Endothelial cell of umbilical vein (primary cell): ENCODE results near the gene JPT2. TPM values are rescaled to one million over a fixed set of nuclear protein-coding genes. Genes with fewer than 3 reads are reported as not detected.

ENCODE experiments used
- BruUV-seq: library from RNA; stranded (reverse); fragments of 400-500 nt; replicated peaks from 2 replicates; lab custom pipeline; 2021; lab: Mats Ljungman, UMichigan
- CTCF ChIA-PET: fragments of 300-600, 350-600 bp; sonication (Branson Sonifier 250); formaldehyde crosslinking; loops from one replicate; lab custom pipeline; 2021; ENCODE audit warnings: antibody characterized with exemption, inconsistent platforms; lab: Charles Lee
- POLR2A ChIA-PET: fragments of 300-600, 350-600 bp; sonication (Branson Sonifier 250); formaldehyde crosslinking; loops from one replicate; lab custom pipeline; 2021; ENCODE audit warnings: antibody characterized with exemption, inconsistent platforms; lab: Charles Lee
- DNase-seq: peaks from one replicate; pipeline ENCODE4 v3.0.0-alpha.2; 2011; ENCODE audit warnings: low read depth, low spot score
- FAIRE-seq: peaks from 2 replicates; lab custom pipeline; 2011; peaks lifted over from hg19 to GRCh38; lab: Jason Lieb, UNC
- H2AFZ ChIP-seq: 2 replicates; pipeline ENCODE4 v1.6.0; 2012; ENCODE audit warnings: low read depth, low read length, control low read depth, inconsistent platforms
- H3K27ac ChIP-seq: 2 replicates; pipeline ENCODE4 v1.5.1; 2011; ENCODE audit warnings: low read depth, mild to moderate bottlenecking, control low read depth, low read length, moderate library complexity; ENCODE audit not compliant: insufficient read depth
- H3K27me3 ChIP-seq, 2 experiments: 2 replicates each; pipeline versions ENCODE4 v1.6.0 to v1.6.1; 2011; ENCODE audit warnings: low read length in 2 of 2, mixed read lengths in 1 of 2; ENCODE audit not compliant: control insufficient read depth in 2 of 2, insufficient read depth in 2 of 2
- H3K36me3 ChIP-seq, 2 experiments: 2 replicates in 1 of 2; 3 replicates in 1 of 2; pipeline ENCODE4 v1.5.1; 2011; ENCODE audit warnings: low read length in 2 of 2, mild to moderate bottlenecking in 1 of 2, moderate library complexity in 1 of 2; ENCODE audit not compliant: control insufficient read depth in 2 of 2, insufficient read depth in 2 of 2; ENCODE audit errors: extremely low read depth in 1 of 2
- H3K4me1 ChIP-seq: 3 replicates; pipeline ENCODE4 v1.5.1; 2011; ENCODE audit warnings: mild to moderate bottlenecking, low read length; ENCODE audit not compliant: control insufficient read depth, insufficient read depth; ENCODE audit errors: extremely low read depth
- H3K4me2 ChIP-seq: 2 replicates; pipeline ENCODE4 v1.6.1; 2011; ENCODE audit warnings: low read length, control low read depth, mixed read lengths; ENCODE audit not compliant: insufficient read depth
- H3K4me3 ChIP-seq, 3 experiments: fragments of 200-600 bp in 1 of 3; sonication (generic), shearing (Covaris generic) in 1 of 3; replicated peaks in 1 of 3; 2 replicates each; pipeline ENCODE4 v1.5.1; 2011 to 2016; ENCODE audit warnings: control low read depth in 3 of 3, low read length in 3 of 3, mild to moderate bottlenecking in 2 of 3, inconsistent platforms in 1 of 3, low read depth in 1 of 3, moderate library complexity in 1 of 3; ENCODE audit not compliant: insufficient read depth in 1 of 3
- H3K79me2 ChIP-seq: 2 replicates; pipeline ENCODE4 v1.6.0; 2012; ENCODE audit warnings: low read length, inconsistent platforms; ENCODE audit not compliant: control insufficient read depth, insufficient read depth
- H3K9ac ChIP-seq: replicated peaks from 2 replicates; pipeline ENCODE3; 2011; ENCODE audit warnings: low read length, control low read depth; ENCODE audit not compliant: insufficient read depth; ENCODE audit errors: extremely low read depth
- H3K9me1 ChIP-seq: replicated peaks from 3 replicates; pipeline ENCODE4 v1.6.0; 2011; ENCODE audit warnings: mild to moderate bottlenecking, low read length; ENCODE audit not compliant: control insufficient read depth, insufficient read depth; ENCODE audit errors: extremely low read depth
- H3K9me3 ChIP-seq: replicated peaks from 2 replicates; pipeline ENCODE4 v1.5.1; 2012; ENCODE audit warnings: low read length, inconsistent platforms; ENCODE audit not compliant: control insufficient read depth, insufficient read depth
- H4K20me1 ChIP-seq: replicated peaks from 2 replicates; pipeline ENCODE3; 2011; ENCODE audit warnings: mild to moderate bottlenecking, low read length; ENCODE audit not compliant: control insufficient read depth, insufficient read depth; ENCODE audit errors: extremely low read depth
- EZH2 ChIP-seq: IDR thresholded peaks from 2 replicates; pipeline ENCODE4 v1.6.1; 2012; ENCODE audit warnings: borderline replicate concordance, low read depth, mild to moderate bottlenecking, moderate library complexity, low read length, inconsistent platforms; ENCODE audit not compliant: severe bottlenecking
- FOS ChIP-seq: IDR thresholded peaks from 2 replicates; pipeline ENCODE4 v1.6.1; 2011; ENCODE audit warnings: mild to moderate bottlenecking, low read length, moderate library complexity, borderline replicate concordance; ENCODE audit not compliant: insufficient read depth
- GATA2 ChIP-seq: IDR thresholded peaks from 2 replicates; pipeline ENCODE4 v1.7.0; 2011; ENCODE audit warnings: low read depth, mild to moderate bottlenecking, moderate library complexity, mixed read lengths, low read length; ENCODE audit not compliant: insufficient read length, insufficient read depth
- JUN ChIP-seq: IDR thresholded peaks from 2 replicates; pipeline ENCODE4 v1.6.1; 2011; ENCODE audit warnings: borderline replicate concordance, low read depth; ENCODE audit not compliant: insufficient read length, insufficient read depth
- MYC ChIP-seq: IDR thresholded peaks from one replicate; pipeline ENCODE4 v1.6.1; 2011; ENCODE audit warnings: mild to moderate bottlenecking, low read depth, low read length
- POLR2A ChIP-seq: IDR thresholded peaks from 2 replicates; pipeline ENCODE4 v1.6.1; 2012; ENCODE audit warnings: low read depth, mild to moderate bottlenecking, control low read depth, low read length
- POLR2AphosphoS5 ChIP-seq: IDR thresholded peaks from 2 replicates; pipeline ENCODE4 v1.6.1; 2012; ENCODE audit warnings: low read depth, mild to moderate bottlenecking, control low read depth, low read length, moderate library complexity; ENCODE audit not compliant: insufficient read depth
- dilution Hi-C: fragments of 300-500 bp; cut with MboI; formaldehyde crosslinking; loops from one replicate; pipeline ENCODE4 v1.15.0; 2019; ENCODE audit warnings: low sequenced_read_pairs; ENCODE audit not compliant: extremely low pct_ligation_motif_present
- intact Hi-C: fragments of 100-400 bp; cut with micrococcal nuclease; formaldehyde crosslinking; loops from one replicate; pipeline ENCODE4 v1.10.0; 2022
- polyA plus RNA-seq, 4 experiments: library from polyadenylated mRNA; depleted of rRNA in 3 of 4; stranded (reverse) in 3 of 4; unstranded in 1 of 4; fragments of >200 nt; gene quantifications; 2 replicates each; pipeline versions ENCODE4 v1.2.1 to v1.2.3, GENCODE V29; 2011 to 2012; ENCODE audit warnings: missing spikeins in 1 of 4
- total RNA-seq: library from RNA; stranded (reverse); gene quantifications from 2 replicates; pipeline ENCODE4 v1.2.3, GENCODE V29; 2021
- TF ChIP-seq, protein P1 (sequence below), 2 donors: IDR thresholded peaks; 1 replicate in 1 of 2; 2 replicates in 1 of 2; pipeline ENCODE4 v1.5.1; 2011; ENCODE audit warnings: low read length in 2 of 2, mild to moderate bottlenecking in 2 of 2, moderate library complexity in 2 of 2, control low read depth in 1 of 2, inconsistent platforms in 1 of 2, low read depth in 1 of 2; ENCODE audit not compliant: insufficient read depth in 1 of 2; ENCODE audit errors: extremely low read depth in 1 of 2

Gene JPT2
- total and polyA plus RNA-seq, 2 donors (not counting 3 experiments of a cell fraction or from before 2014, with no cell fraction given) = 35.8 to 93.3 TPM

DNA sequence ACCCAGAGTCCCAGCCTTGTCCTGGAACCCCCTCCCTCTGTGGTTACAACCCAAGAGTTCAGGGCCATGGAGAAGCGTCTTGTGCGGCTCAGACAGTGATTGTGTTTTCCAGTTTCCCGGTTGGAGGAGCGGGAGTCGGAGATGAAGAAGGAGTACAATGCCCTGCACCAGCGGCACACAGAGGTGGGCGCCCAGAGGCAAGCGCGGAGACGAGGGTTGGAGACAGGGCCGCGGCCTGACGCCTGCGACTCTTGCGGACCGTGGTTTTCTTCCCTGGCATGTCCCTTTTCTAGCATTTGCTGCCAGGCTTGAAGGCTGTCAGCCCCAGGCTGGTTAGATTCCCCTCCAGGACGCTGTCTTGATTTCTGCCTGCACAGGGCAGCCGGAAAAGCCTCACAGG lies 50.9 kb downstream of the JPT2 start:
- H3K9me3 ChIP-seq = no peaks in the 10 kb centered on the region
- peaks cover 4 to 50% of the 10 kb centered on the region in 2 experiments for H3K36me3 ChIP-seq
- H3K4me2 ChIP-seq = no peak overlapping the region
- no peak for TF ChIP-seq JUN
- no peak for TF ChIP-seq FOS
- TF ChIP-seq, protein P1, sequence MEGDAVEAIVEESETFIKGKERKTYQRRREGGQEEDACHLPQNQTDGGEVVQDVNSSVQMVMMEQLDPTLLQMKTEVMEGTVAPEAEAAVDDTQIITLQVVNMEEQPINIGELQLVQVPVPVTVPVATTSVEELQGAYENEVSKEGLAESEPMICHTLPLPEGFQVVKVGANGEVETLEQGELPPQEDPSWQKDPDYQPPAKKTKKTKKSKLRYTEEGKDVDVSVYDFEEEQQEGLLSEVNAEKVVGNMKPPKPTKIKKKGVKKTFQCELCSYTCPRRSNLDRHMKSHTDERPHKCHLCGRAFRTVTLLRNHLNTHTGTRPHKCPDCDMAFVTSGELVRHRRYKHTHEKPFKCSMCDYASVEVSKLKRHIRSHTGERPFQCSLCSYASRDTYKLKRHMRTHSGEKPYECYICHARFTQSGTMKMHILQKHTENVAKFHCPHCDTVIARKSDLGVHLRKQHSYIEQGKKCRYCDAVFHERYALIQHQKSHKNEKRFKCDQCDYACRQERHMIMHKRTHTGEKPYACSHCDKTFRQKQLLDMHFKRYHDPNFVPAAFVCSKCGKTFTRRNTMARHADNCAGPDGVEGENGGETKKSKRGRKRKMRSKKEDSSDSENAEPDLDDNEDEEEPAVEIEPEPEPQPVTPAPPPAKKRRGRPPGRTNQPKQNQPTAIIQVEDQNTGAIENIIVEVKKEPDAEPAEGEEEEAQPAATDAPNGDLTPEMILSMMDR (IDR thresholded peaks at IDR 0.05; ENCODE audit: extremely low read depth in 1 of 2, insufficient read depth in 1 of 2, low read depth in 1 of 2, low read length in 2 of 2) = no peak
- no peak for TF ChIP-seq MYC
- no peak overlapping the region for H2AFZ ChIP-seq
- no peak for FAIRE-seq
- no peaks in the 10 kb centered on the region for H4K20me1 ChIP-seq
- H3K4me3 ChIP-seq = no peak overlapping the region
- intact Hi-C loops (no loop called here), dilution Hi-C loops (no loop called here)
- no peaks in the 10 kb centered on the region for H3K9me1 ChIP-seq
- POLR2A ChIA-PET = no interaction called here
- peaks cover 12% of the 10 kb centered on the region for H3K79me2 ChIP-seq
- no peak overlapping the region for H3K9ac ChIP-seq
- no peaks in the 10 kb centered on the region for H3K27me3 ChIP-seq
- no TSS peak for BruUV-seq
- DNase-seq = no peak
- CTCF ChIA-PET = interaction anchor here (1.1 kb wide), 2 partner anchors 23 to 36 kb away, joined by 3 read pairs; partner anchors contain the start of gene MAPK8IP3
- H3K27ac ChIP-seq = no peak overlapping the region
- no peaks in the 10 kb centered on the region for H3K4me1 ChIP-seq

- Histone ChIP-seq H3K9ac (no peak overlapping the region), H3K9me1 (no peaks in the 10 kb centered on the region), H3K4me2 (no peak overlapping the region), H3K79me2 (peaks cover 8% of the 10 kb centered on the region), H4K20me1 (no peaks in the 10 kb centered on the region), H3K4me1 (no peaks in the 10 kb centered on the region), H3K27ac (no peak overlapping the region), H2AFZ (no peak overlapping the region), H3K9me3 (no peaks in the 10 kb centered on the region), H3K36me3 (peaks cover 4 to 50% of the 10 kb centered on the region in 2 experiments), H3K4me3 (no peak overlapping the region), H3K27me3 (no peaks in the 10 kb centered on the region)
- ChIA-PET CTCF (no interaction called here), POLR2A (no interaction called here)
- DNase-seq (no peak), FAIRE-seq (no peak)
- intact Hi-C loops (no loop called here), dilution Hi-C loops (no loop called here)
- no peak for TF ChIP-seq POLR2A
- no peak for TF ChIP-seq FOS
- no peak for TF ChIP-seq EZH2
- TF ChIP-seq GATA2 = no peak
- TF ChIP-seq MYC = no peak
- TF ChIP-seq POLR2AphosphoS5 = no peak
- TF ChIP-seq, protein P1 (IDR thresholded peaks at IDR 0.05; ENCODE audit: extremely low read depth in 1 of 2, insufficient read depth in 1 of 2, low read depth in 1 of 2, low read length in 2 of 2) = no peak
- no TSS peak for BruUV-seq
Observed at GRCh38 chr16:1729445-1729844, 51.4 kb downstream of the JPT2 start.
